Brain microvascular endothelial cell (primary cell): ENCODE measurements around the gene RNGTT.

Experiments used
- DNase-seq: peaks from one replicate; pipeline ENCODE4 v3.0.0-alpha.2; 2020
- H3K27ac ChIP-seq: fragments of 250-450 bp; sonication (Bioruptor Pico); 2 replicates; pipeline ENCODE4 v1.5.1; 2020; ENCODE audit warnings: mild to moderate bottlenecking, moderate library complexity
- H3K27me3 ChIP-seq: fragments of 250-450 bp; sonication (Bioruptor Pico); replicated peaks from 2 replicates; pipeline ENCODE4 v1.5.1; 2020; ENCODE audit warnings: mild to moderate bottlenecking
- H3K36me3 ChIP-seq: fragments of 250-450 bp; sonication (Bioruptor Pico); replicated peaks from 2 replicates; pipeline ENCODE4 v1.5.1; 2020; ENCODE audit warnings: mild to moderate bottlenecking
- H3K4me3 ChIP-seq: 2 replicates; pipeline ENCODE4 v1.5.1; 2011; ENCODE audit warnings: low read depth, mild to moderate bottlenecking, control low read depth, low read length, moderate library complexity
- CTCF ChIP-seq: IDR thresholded peaks from 2 replicates; pipeline ENCODE4 v1.5.1; 2011; ENCODE audit warnings: low read depth, mild to moderate bottlenecking, moderate library complexity, low read length, control low read depth, inconsistent platforms; ENCODE audit errors: missing control alignments
- in situ Hi-C: cut with HindIII; loops from 2 replicates; pipeline ENCODE4 v1.10.0; 2017; ENCODE audit warnings: low sequenced_read_pairs, low pct_ligation_motif_present

RNGTT gene

GRCh38 chr6:88565836-88566235, 397.6 kb downstream of the RNGTT start:
- Histone ChIP-seq H3K36me3 (no peaks in the 10 kb centered on the region), H3K4me3 (no peak overlapping the region), H3K27me3 (no peaks in the 10 kb centered on the region), H3K27ac (no peak overlapping the region)
- DNase-seq: no peak
- in situ Hi-C loops: no loop called here
- no peak for TF ChIP-seq CTCF

- Histone ChIP-seq H3K4me3 (no peak overlapping the region), H3K27ac (no peak overlapping the region), H3K36me3 (no peaks in the 10 kb centered on the region), H3K27me3 (no peaks in the 10 kb centered on the region)
- DNase-seq: no peak
- no peak for TF ChIP-seq CTCF
- in situ Hi-C loops: no loop called here
Observed at GRCh38 chr6:88565409-88565811, 398.0 kb downstream of the RNGTT start.

- Histone ChIP-seq H3K27ac (no peak overlapping the region), H3K4me3 (no peak overlapping the region), H3K36me3 (no peaks in the 10 kb centered on the region), H3K27me3 (no peaks in the 10 kb centered on the region)
- TF ChIP-seq CTCF: no peak
- no peak for DNase-seq
- in situ Hi-C loops: no loop called here
Observed at GRCh38 chr6:88563277-88563625, 400.2 kb downstream of the RNGTT start.

- no peak overlapping the region for H3K27ac ChIP-seq
- H3K4me3 ChIP-seq: no peak overlapping the region
- TF ChIP-seq CTCF: no peak
- no peaks in the 10 kb centered on the region for H3K27me3 ChIP-seq
- no peak for DNase-seq
- in situ Hi-C loops: no loop called here
- no peaks in the 10 kb centered on the region for H3K36me3 ChIP-seq
Observed at GRCh38 chr6:88562353-88563276, 400.8 kb downstream of the RNGTT start.

- DNase-seq: no peak
- H3K27me3 ChIP-seq: no peaks in the 10 kb centered on the region
- H3K27ac ChIP-seq: no peak overlapping the region
- H3K4me3 ChIP-seq: no peak overlapping the region
- no peaks in the 10 kb centered on the region for H3K36me3 ChIP-seq
- in situ Hi-C loops: no loop called here
- no peak for TF ChIP-seq CTCF
Observed at GRCh38 chr6:88561954-88562315, 401.5 kb downstream of the RNGTT start.
